ENCODE data around the gene CEP55. TPM values are rescaled to one million over a fixed set of nuclear protein-coding genes. Genes with fewer than 3 reads are reported as not detected.
A peak's percentile ranks its signal among the peaks of the same experiment; 100 is the strongest.

CEP55 gene
- total and polyA plus RNA-seq, 4 donors, result under 0.01 to 4.1 (median 0.46) TPM

GRCh38 chr10:93462371-93462770, 34.0 kb upstream of the CEP55 start:
- DNase-seq (ENCODE audit: low spot score), result no peak
- H3K36me3 ChIP-seq (ENCODE audit: control insufficient read depth in 4 of 4, insufficient read depth in 3 of 4, low read depth in 1 of 4, low read length in 3 of 4), result no peaks in the 10 kb centered on the region
- H3K4me3 ChIP-seq (ENCODE audit: low read depth in 1 of 3, low read length in 3 of 3), result no peak overlapping the region
- WGBS, result 47% methylated on average over 2 of the region's 2 CpGs
- no peak overlapping the region for H3K9ac ChIP-seq (ENCODE audit: low read depth in 1 of 2, low read length in 2 of 2)
- TF ChIP-seq TAF1 (conservative IDR thresholded peaks at IDR 0.05) (no peak), REST (IDR thresholded peaks at IDR 0.05) (no peak), HNF4A (conservative IDR thresholded peaks at IDR 0.05) (no peak), ATF3 (IDR thresholded peaks at IDR 0.05) (no peak)
- no peaks in the 10 kb centered on the region for H3K27me3 ChIP-seq (ENCODE audit: control insufficient read depth in 4 of 4, insufficient read depth in 4 of 4, low read length in 3 of 4)
- peaks cover 0 to 10% (median 4%) of the 10 kb centered on the region in 4 donors for H3K4me1 ChIP-seq (ENCODE audit: control insufficient read depth in 4 of 4, insufficient read depth in 4 of 4, low read length in 3 of 4)
- H3K27ac ChIP-seq (ENCODE audit: low read depth in 1 of 2, low read length in 2 of 2), result no peak overlapping the region
- no peaks in the 10 kb centered on the region for H3K9me3 ChIP-seq (ENCODE audit: control insufficient read depth in 4 of 4, low read length in 3 of 4)

- no peak overlapping the region for H3K27ac ChIP-seq (ENCODE audit: low read depth in 1 of 2, low read length in 2 of 2)
- no peak for DNase-seq (ENCODE audit: low spot score)
- H3K36me3 ChIP-seq (ENCODE audit: control insufficient read depth in 4 of 4, insufficient read depth in 3 of 4, low read depth in 1 of 4, low read length in 3 of 4), result no peaks in the 10 kb centered on the region
- no peak overlapping the region for H3K9ac ChIP-seq (ENCODE audit: low read depth in 1 of 2, low read length in 2 of 2)
- H3K4me3 ChIP-seq (ENCODE audit: low read depth in 1 of 3, low read length in 3 of 3), result no peak overlapping the region
- H3K9me3 ChIP-seq (ENCODE audit: control insufficient read depth in 4 of 4, low read length in 3 of 4), result no peaks in the 10 kb centered on the region
- WGBS, result 61% methylated on average over 9 of the region's 9 CpGs
- peaks cover 0 to 10% (median 4%) of the 10 kb centered on the region in 4 donors for H3K4me1 ChIP-seq (ENCODE audit: control insufficient read depth in 4 of 4, insufficient read depth in 4 of 4, low read length in 3 of 4)
- H3K27me3 ChIP-seq (ENCODE audit: control insufficient read depth in 4 of 4, insufficient read depth in 4 of 4, low read length in 3 of 4), result no peaks in the 10 kb centered on the region
- TF ChIP-seq NR2F2 (IDR thresholded peaks at IDR 0.05), result peak; percentile 66
- no peak for TF ChIP-seq RAD21 (IDR thresholded peaks at IDR 0.05)
- no peak for TF ChIP-seq JUND (IDR thresholded peaks at IDR 0.05)
- no peak for TF ChIP-seq HNF4A (conservative IDR thresholded peaks at IDR 0.05)
These were observed 33.5 kb upstream of the CEP55 start for GRCh38 chr10:93462881-93463280.

- TF ChIP-seq RXRA (IDR thresholded peaks at IDR 0.05) (no peak), SP1 (IDR thresholded peaks at IDR 0.05) (no peak), CTCF (IDR thresholded peaks at IDR 0.05; ENCODE audit: low read depth, low read length, missing input control) (no peak), TAF1 (conservative IDR thresholded peaks at IDR 0.05) (no peak), HNF4A (conservative IDR thresholded peaks at IDR 0.05) (no peak), ZBTB33 (IDR thresholded peaks at IDR 0.05) (no peak), FOXA2 (IDR thresholded peaks at IDR 0.05) (no peak), JUND (IDR thresholded peaks at IDR 0.05) (no peak), RAD21 (IDR thresholded peaks at IDR 0.05) (no peak)
- no peaks in the 10 kb centered on the region for H3K36me3 ChIP-seq (ENCODE audit: control insufficient read depth in 4 of 4, insufficient read depth in 3 of 4, low read depth in 1 of 4, low read length in 3 of 4)
- WGBS, result 80% methylated on average over 6 of the region's 6 CpGs
- no peak for DNase-seq (ENCODE audit: low spot score)
- no peaks in the 10 kb centered on the region for H3K9me3 ChIP-seq (ENCODE audit: control insufficient read depth in 4 of 4, low read length in 3 of 4)
- peaks cover 0 to 10% (median 4%) of the 10 kb centered on the region in 4 donors for H3K4me1 ChIP-seq (ENCODE audit: control insufficient read depth in 4 of 4, insufficient read depth in 4 of 4, low read length in 3 of 4)
- H3K4me3 ChIP-seq (ENCODE audit: low read depth in 1 of 3, low read length in 3 of 3), result no peak overlapping the region
- H3K27ac ChIP-seq (ENCODE audit: low read depth in 1 of 2, low read length in 2 of 2), result no peak overlapping the region
- no peak overlapping the region for H3K9ac ChIP-seq (ENCODE audit: low read depth in 1 of 2, low read length in 2 of 2)
- H3K27me3 ChIP-seq (ENCODE audit: control insufficient read depth in 4 of 4, insufficient read depth in 4 of 4, low read length in 3 of 4), result no peaks in the 10 kb centered on the region
These were observed 32.5 kb upstream of the CEP55 start for GRCh38 chr10:93463723-93464476.
